HCT116 (cell line): ENCODE measurements around the gene DLG5. TPM values are rescaled to one million over a fixed set of nuclear protein-coding genes. Genes with fewer than 3 reads are reported as not detected.

ENCODE experiments used
- ATAC-seq: fragments of 200-7000 bp; cut with Tn5 transposase; 2 replicates; pipeline ENCODE4 v1.9.1; 2020; ENCODE audit warnings: mild to moderate bottlenecking, moderate library complexity
- BruUV-seq: library from RNA; stranded (reverse); fragments of 400-500 nt; replicated peaks from 2 replicates; lab custom pipeline; 2021; lab: Mats Ljungman, UMichigan
- CTCF ChIA-PET: fragments of 300-600 bp; sonication (Branson Sonifier 250); formaldehyde crosslinking; loops from one replicate; lab custom pipeline; 2021; ENCODE audit warnings: antibody characterized with exemption; lab: Charles Lee
- POLR2A ChIA-PET: fragments of 300-600, 350-600 bp; sonication (Branson Sonifier 250); formaldehyde crosslinking; loops from one replicate; lab custom pipeline; 2021; ENCODE audit warnings: antibody characterized with exemption; lab: Charles Lee
- RAD21 ChIA-PET, 2 experiments: fragments of 300-600 bp; sonication (Branson Sonifier 250); formaldehyde crosslinking; loops; one replicate each; lab custom pipeline; 2023; ENCODE audit warnings: low total read pairs in 2 of 2; ENCODE audit not compliant: uncharacterized antibody in 2 of 2, unreplicated experiment in 2 of 2, low non-redundant PET in 1 of 2; lab: Charles Lee
- DNase-seq: peaks from one replicate; pipeline ENCODE4 v3.0.0-alpha.2; 2010; ENCODE audit warnings: low read depth, low spot score
- H2AFZ ChIP-seq: fragments of 200-600 bp; shearing (Covaris generic), sonication (generic); 2 replicates; pipeline ENCODE4 v1.6.1; 2017; ENCODE audit warnings: low read depth, mixed run types, mixed read lengths, antibody characterized with exemption, low read length; ENCODE audit not compliant: poor library complexity, severe bottlenecking
- H3K27ac ChIP-seq: 2 replicates; pipeline ENCODE4 v1.5.1; 2012; ENCODE audit warnings: low read depth, low read length
- H3K27me3 ChIP-seq: fragments of 200-600 bp; sonication (generic); 2 replicates; pipeline ENCODE4 v1.6.1; 2016; ENCODE audit warnings: mixed run types, low read length, mixed read lengths; ENCODE audit not compliant: insufficient read depth
- H3K36me3 ChIP-seq, 2 experiments: fragments of 200-500 bp in 1 of 2; fragments of 200-600 bp in 1 of 2; sonication (Bioruptor generic) in 1 of 2; sonication (generic) in 1 of 2; 2 replicates each; pipeline versions ENCODE4 v1.5.1 to v1.6.1; 2014 to 2016; ENCODE audit warnings: low read length in 2 of 2, inconsistent platforms in 1 of 2, mixed read lengths in 1 of 2, mixed run types in 1 of 2; ENCODE audit not compliant: insufficient read depth in 2 of 2, control insufficient read depth in 1 of 2
- H3K4me1 ChIP-seq, 2 experiments: fragments of 200-600 bp in 1 of 2; sonication (generic) in 1 of 2; 2 replicates each; pipeline versions ENCODE4 v1.5.1 to v1.6.1; 2012 to 2017; ENCODE audit warnings: low read length in 2 of 2, inconsistent platforms in 1 of 2, mild to moderate bottlenecking in 1 of 2, mixed read lengths in 1 of 2, mixed run types in 1 of 2, moderate library complexity in 1 of 2; ENCODE audit not compliant: insufficient read depth in 2 of 2, control insufficient read depth in 1 of 2
- H3K4me2 ChIP-seq: fragments of 200-600 bp; sonication (generic); 2 replicates; pipeline ENCODE4 v1.6.1; 2017; ENCODE audit warnings: mixed run types, low read length, mixed read lengths
- H3K4me3 ChIP-seq, 2 experiments: fragments of 200-600 bp in 1 of 2; sonication (generic) in 1 of 2; replicated peaks in 1 of 2; 2 replicates each; pipeline ENCODE4 v1.5.1; 2011 to 2016; ENCODE audit warnings: low read length in 2 of 2, control low read depth in 1 of 2, low read depth in 1 of 2, mild to moderate bottlenecking in 1 of 2, mixed read lengths in 1 of 2, mixed run types in 1 of 2
- H3K79me2 ChIP-seq: fragments of 200-600 bp; sonication (generic); 2 replicates; pipeline ENCODE4 v1.6.1; 2017; ENCODE audit warnings: mild to moderate bottlenecking, mixed run types, low read length, moderate library complexity, mixed read lengths; ENCODE audit not compliant: insufficient read depth
- H3K9ac ChIP-seq: fragments of 200-600 bp; sonication (generic); 2 replicates; pipeline ENCODE4 v1.6.1; 2016; ENCODE audit warnings: low read length, mixed read lengths
- H3K9me2 ChIP-seq: fragments of 200-600 bp; sonication (generic), shearing (Covaris generic); 2 replicates; pipeline ENCODE4 v1.6.1; 2017; ENCODE audit warnings: mixed run types, mild to moderate bottlenecking, moderate library complexity; ENCODE audit not compliant: insufficient read depth
- H3K9me3 ChIP-seq, 2 experiments: fragments of 200-500 bp in 1 of 2; fragments of 200-600 bp in 1 of 2; sonication (Bioruptor generic) in 1 of 2; sonication (generic) in 1 of 2; 2 replicates each; pipeline ENCODE4 v1.6.1; 2014 to 2017; ENCODE audit warnings: low read length in 2 of 2, mixed read lengths in 2 of 2, inconsistent platforms in 1 of 2, low read depth in 1 of 2, mild to moderate bottlenecking in 1 of 2, mixed run types in 1 of 2, moderate library complexity in 1 of 2; ENCODE audit not compliant: control insufficient read depth in 1 of 2, insufficient read depth in 1 of 2
- H4K20me1 ChIP-seq: fragments of 200-600 bp; sonication (generic), shearing (Covaris generic); 2 replicates; pipeline ENCODE4 v1.6.1; 2017; ENCODE audit warnings: mixed run types, mild to moderate bottlenecking, moderate library complexity; ENCODE audit not compliant: insufficient read depth
- CTCF ChIP-seq, 3 experiments: fragments of 200-600 bp in 1 of 3; sonication (generic) in 1 of 3; IDR thresholded peaks in 2 of 3; conservative IDR thresholded peaks in 1 of 3; 2 replicates each; pipeline ENCODE4 v1.5.1; 2012 to 2017; ENCODE audit warnings: low read depth in 2 of 3, low read length in 2 of 3, antibody characterized with exemption in 1 of 3, borderline replicate concordance in 1 of 3, control low read depth in 1 of 3, mild to moderate bottlenecking in 1 of 3, mixed read lengths in 1 of 3, mixed run types in 1 of 3, moderate library complexity in 1 of 3; ENCODE audit not compliant: insufficient read depth in 1 of 3
- ELF1 ChIP-seq: IDR thresholded peaks from 2 replicates; pipeline ENCODE4 v1.6.1; 2012; ENCODE audit warnings: low read depth, borderline replicate concordance
- EZH2 ChIP-seq: fragments of 200-600 bp; sonication (generic); IDR thresholded peaks from 2 replicates; pipeline ENCODE4 v1.6.1; 2017; ENCODE audit warnings: antibody characterized with exemption, mixed run types
- JUND ChIP-seq: IDR thresholded peaks from 2 replicates; pipeline ENCODE4 v1.6.1; 2012
- POLR2AphosphoS5 ChIP-seq: IDR thresholded peaks from 2 replicates; pipeline ENCODE4 v1.6.1; 2011; ENCODE audit warnings: mild to moderate bottlenecking, low read depth, low read length, moderate library complexity
- RAD21 ChIP-seq: IDR thresholded peaks from 2 replicates; pipeline ENCODE4 v1.6.1; 2012; ENCODE audit warnings: low read depth, mild to moderate bottlenecking
- SIN3A ChIP-seq: IDR thresholded peaks from 2 replicates; pipeline ENCODE4 v1.6.1; 2012; ENCODE audit warnings: low read depth
- SP1 ChIP-seq: IDR thresholded peaks from 2 replicates; pipeline ENCODE4 v1.6.1; 2012; ENCODE audit warnings: low read depth
- SRF ChIP-seq: IDR thresholded peaks from 2 replicates; pipeline ENCODE4 v1.6.1; 2012; ENCODE audit warnings: low read depth
- YY1 ChIP-seq: IDR thresholded peaks from 2 replicates; pipeline ENCODE4 v1.6.1; 2011; ENCODE audit warnings: low read length, low read depth, moderate library complexity, mild to moderate bottlenecking; ENCODE audit not compliant: insufficient replicate concordance; ENCODE audit errors: extremely low read depth
- ZNF274 ChIP-seq: fragments of 200-500 bp; sonication (Bioruptor generic); IDR thresholded peaks from 2 replicates; pipeline ENCODE4 v1.6.1; 2014; ENCODE audit warnings: mild to moderate bottlenecking, low read depth, low read length, inconsistent platforms
- intact Hi-C: fragments of 100-400 bp; cut with micrococcal nuclease; formaldehyde crosslinking; loops from 2 replicates; pipeline ENCODE4 v1.10.0; 2022
- total RNA-seq: library from RNA; stranded (reverse); gene quantifications from one replicate; pipeline ENCODE4 v1.2.1, GENCODE V29; 2021; ENCODE audit not compliant: unreplicated experiment
- TF ChIP-seq, protein P1 (sequence below): IDR thresholded peaks from 2 replicates; pipeline ENCODE4 v1.6.1; 2011; ENCODE audit warnings: mild to moderate bottlenecking, low read length, moderate library complexity; ENCODE audit not compliant: insufficient replicate concordance; ENCODE audit errors: extremely low read depth

The DLG5 gene
- total RNA-seq, 1 experiment from 2014 or later, result 44.8 TPM

DNA sequence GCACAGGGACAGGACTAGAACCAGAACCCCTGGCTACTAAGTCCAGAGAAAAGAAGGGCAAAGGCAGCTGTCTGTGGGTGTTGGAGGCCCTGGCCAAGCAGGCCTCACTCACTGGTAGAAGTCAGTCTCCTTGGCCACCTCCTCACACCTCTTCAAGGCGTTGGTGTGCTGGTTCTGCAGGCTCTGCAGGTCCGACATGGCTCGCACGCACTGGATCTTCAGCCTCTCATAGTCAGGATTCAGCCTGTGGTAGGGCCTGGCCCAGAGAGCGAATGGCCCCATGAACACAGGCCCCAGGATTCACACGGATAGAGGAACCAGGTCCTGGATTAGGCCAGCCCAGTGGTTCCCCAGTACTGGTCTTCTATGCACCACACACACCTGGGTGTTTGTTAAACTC, 72.4 kb downstream of the DLG5 start:
- H3K79me2 ChIP-seq, result no peaks in the 10 kb centered on the region; the same call in 1 of the 2 replicates
- no peak for ATAC-seq
- no peaks in the 10 kb centered on the region for H3K9me3 ChIP-seq
- ChIA-PET RAD21 (no interaction called here), CTCF (no interaction called here), POLR2A (no interaction called here)
- peaks cover 3 to 4% of the 10 kb centered on the region in 2 experiments for H3K4me1 ChIP-seq
- H3K4me3 ChIP-seq, result no peak overlapping the region
- H4K20me1 ChIP-seq, result no peaks in the 10 kb centered on the region
- no peak overlapping the region for H3K9ac ChIP-seq
- H3K27ac ChIP-seq, result no peak overlapping the region
- no peak overlapping the region for H2AFZ ChIP-seq
- peaks cover 0 to 8% of the 10 kb centered on the region in 2 experiments; a peak in 2 of 4 replicates for H3K36me3 ChIP-seq
- H3K27me3 ChIP-seq, result no peaks in the 10 kb centered on the region
- no peaks in the 10 kb centered on the region for H3K9me2 ChIP-seq
- H3K4me2 ChIP-seq, result no peak overlapping the region
- TF ChIP-seq EZH2 (no peak), JUND (no peak), ZNF274 (no peak), SRF (no peak), ELF1 (no peak), POLR2AphosphoS5 (no peak), SP1 (no peak)
- DNase-seq, result no peak
- intact Hi-C loops, result no loop called here
- BruUV-seq, result no TSS peak

DNA sequence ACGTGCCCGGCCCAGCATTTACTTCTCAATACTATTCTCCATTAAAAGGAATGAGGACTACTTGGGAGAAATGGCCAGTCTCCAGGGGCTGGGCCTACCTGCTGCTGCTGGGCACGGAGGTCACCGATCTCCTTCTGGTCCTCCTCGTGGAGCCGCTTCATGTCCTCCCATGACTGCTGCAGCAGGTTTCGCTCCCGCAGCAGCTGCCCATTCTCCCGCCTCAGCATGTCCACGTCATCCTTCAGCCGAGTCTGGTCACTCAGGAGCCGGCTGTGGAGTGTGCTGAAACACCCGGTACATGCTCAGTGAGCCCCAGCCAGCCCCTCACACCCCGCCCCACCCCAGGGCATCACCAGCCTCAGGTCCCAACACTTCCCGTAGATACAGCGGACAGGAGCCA, 73.3 kb downstream of the DLG5 start:
- BruUV-seq, result no TSS peak

More for the DNA sequence above, 73.3 kb downstream of the DLG5 start:
- CTCF ChIA-PET, result no interaction called here
- no peak overlapping the region for H3K4me3 ChIP-seq
- H4K20me1 ChIP-seq, result no peaks in the 10 kb centered on the region
- H3K36me3 ChIP-seq, result peaks cover 0 to 8% of the 10 kb centered on the region in 2 experiments; a peak in 2 of 4 replicates
- no peak overlapping the region for H3K27ac ChIP-seq
- H3K4me1 ChIP-seq, result peaks cover 7 to 10% of the 10 kb centered on the region in 2 experiments
- POLR2A ChIA-PET, result no interaction called here
- H3K9ac ChIP-seq, result no peak overlapping the region
- H3K27me3 ChIP-seq, result no peaks in the 10 kb centered on the region
- no peak overlapping the region for H3K4me2 ChIP-seq
- no peaks in the 10 kb centered on the region for H3K79me2 ChIP-seq
- intact Hi-C loops, result no loop called here
- no peaks in the 10 kb centered on the region for H3K9me3 ChIP-seq
- no peaks in the 10 kb centered on the region for H3K9me2 ChIP-seq
- DNase-seq (no peak), ATAC-seq (no peak)
- RAD21 ChIA-PET, result no interaction called here
- H2AFZ ChIP-seq, result no peak overlapping the region
- TF ChIP-seq SIN3A, result no peak
- TF ChIP-seq ZNF274, result no peak
- no peak for TF ChIP-seq YY1
- no peak for TF ChIP-seq RAD21
- TF ChIP-seq, protein P1, sequence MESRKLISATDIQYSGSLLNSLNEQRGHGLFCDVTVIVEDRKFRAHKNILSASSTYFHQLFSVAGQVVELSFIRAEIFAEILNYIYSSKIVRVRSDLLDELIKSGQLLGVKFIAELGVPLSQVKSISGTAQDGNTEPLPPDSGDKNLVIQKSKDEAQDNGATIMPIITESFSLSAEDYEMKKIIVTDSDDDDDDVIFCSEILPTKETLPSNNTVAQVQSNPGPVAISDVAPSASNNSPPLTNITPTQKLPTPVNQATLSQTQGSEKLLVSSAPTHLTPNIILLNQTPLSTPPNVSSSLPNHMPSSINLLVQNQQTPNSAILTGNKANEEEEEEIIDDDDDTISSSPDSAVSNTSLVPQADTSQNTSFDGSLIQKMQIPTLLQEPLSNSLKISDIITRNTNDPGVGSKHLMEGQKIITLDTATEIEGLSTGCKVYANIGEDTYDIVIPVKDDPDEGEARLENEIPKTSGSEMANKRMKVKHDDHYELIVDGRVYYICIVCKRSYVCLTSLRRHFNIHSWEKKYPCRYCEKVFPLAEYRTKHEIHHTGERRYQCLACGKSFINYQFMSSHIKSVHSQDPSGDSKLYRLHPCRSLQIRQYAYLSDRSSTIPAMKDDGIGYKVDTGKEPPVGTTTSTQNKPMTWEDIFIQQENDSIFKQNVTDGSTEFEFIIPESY, result no peak
- TF ChIP-seq CTCF (IDR thresholded peaks at IDR 0.05 in 2 of 3, conservative IDR thresholded peaks at IDR 0.05 in 1 of 3; ENCODE audit: borderline replicate concordance in 1 of 3, insufficient read depth in 1 of 3, low read depth in 2 of 3, low read length in 2 of 3), result no peak
- TF ChIP-seq, all 23 proteins: peak for 0
